Epithelial cell of proximal tubule (primary cell): Measurements from ENCODE around the gene GNAS. TPM values are rescaled to one million over a fixed set of nuclear protein-coding genes. Genes with fewer than 3 reads are reported as not detected.
A peak's percentile ranks its signal among the peaks of the same experiment; 100 is the strongest.

Experiments
- DNase-seq: peaks from one replicate; pipeline ENCODE4 v3.0.0-alpha.2; 2011; ENCODE audit warnings: low read depth
- H3K4me3 ChIP-seq: 2 replicates; pipeline ENCODE4 v1.5.1; 2011; ENCODE audit warnings: low read depth, mild to moderate bottlenecking, low read length
- CTCF ChIP-seq: conservative IDR thresholded peaks from 2 replicates; pipeline ENCODE4 v1.5.1; 2012; ENCODE audit warnings: low read depth, mild to moderate bottlenecking, low read length
- total RNA-seq: library from RNA; depleted of rRNA; stranded (reverse); fragments of >200 nt; gene quantifications from 2 replicates; pipeline ENCODE4 v1.2.3, GENCODE V29; 2015

GNAS gene
- total RNA-seq, 1 donor from 2014 or later, result 828 TPM

- TF ChIP-seq CTCF, result no peak
- DNase-seq, result no peak
- H3K4me3 ChIP-seq, result no peak overlapping the region
Measured at GRCh38 chr20:58837717-58838116, 14.8 kb upstream of the GNAS start.

- no peak overlapping the region for H3K4me3 ChIP-seq
- no peak for TF ChIP-seq CTCF
Measured at GRCh38 chr20:58838174-58838573, 14.3 kb upstream of the GNAS start.

GRCh38 chr20:58839474-58839874 lies 13.0 kb upstream of the GNAS start:
- TF ChIP-seq CTCF, result peak; percentile 41
- no peak overlapping the region for H3K4me3 ChIP-seq
- DNase-seq, result no peak

More at GRCh38 chr20:58838174-58838573, 14.3 kb upstream of the GNAS start:
- no peak for DNase-seq

GRCh38 chr20:58839991-58840747 lies 12.3 kb upstream of the GNAS start:
- no peak overlapping the region for H3K4me3 ChIP-seq
- DNase-seq, result no peak
- no peak for TF ChIP-seq CTCF

GRCh38 chr20:58840816-58841538 lies 11.5 kb upstream of the GNAS start:
- DNase-seq, result no peak
- no peak for TF ChIP-seq CTCF

GRCh38 chr20:58841539-58842264 lies 10.8 kb upstream of the GNAS start:
- DNase-seq, result no peak
- H3K4me3 ChIP-seq, result no peak overlapping the region
- no peak for TF ChIP-seq CTCF

More at GRCh38 chr20:58840816-58841538, 11.5 kb upstream of the GNAS start:
- no peak overlapping the region for H3K4me3 ChIP-seq
